Panc1 (cell line): ENCODE data around the gene MIPOL1. TPM values are rescaled to one million over a fixed set of nuclear protein-coding genes. Genes with fewer than 3 reads are reported as not detected.

Experiments
- ATAC-seq: fragments of 200-7000 bp; cut with Tn5 transposase; 2 replicates; pipeline ENCODE4 v1.9.1; 2020; ENCODE audit warnings: mild to moderate bottlenecking, moderate library complexity
- BruUV-seq: library from RNA; stranded (reverse); fragments of 400-500 nt; replicated peaks from 2 replicates; lab custom pipeline; 2021; lab: Mats Ljungman, UMichigan
- CTCF ChIA-PET: fragments of 300-600 bp; sonication (Branson Sonifier 250); formaldehyde crosslinking; loops from one replicate; lab custom pipeline; 2022; ENCODE audit warnings: antibody characterized with exemption; lab: Charles Lee
- POLR2A ChIA-PET: fragments of 300-600 bp; sonication (Branson Sonifier 250); formaldehyde crosslinking; loops from one replicate; lab custom pipeline; 2022; ENCODE audit warnings: antibody characterized with exemption; lab: Charles Lee
- DNase-seq: peaks from one replicate; pipeline ENCODE4 v3.0.0-alpha.2; 2010; ENCODE audit warnings: low read depth, low spot score
- H3K27ac ChIP-seq: 2 replicates; pipeline ENCODE4 v1.5.1; 2011; ENCODE audit warnings: mild to moderate bottlenecking, low read length, inconsistent platforms
- H3K27me3 ChIP-seq: fragments of 200-500 bp; sonication (Bioruptor generic); 2 replicates; pipeline ENCODE4 v1.6.0; 2014; ENCODE audit warnings: low read length, inconsistent platforms; ENCODE audit not compliant: control insufficient read depth, insufficient read depth
- H3K36me3 ChIP-seq: fragments of 200-500 bp; sonication (Bioruptor generic); 2 replicates; pipeline ENCODE4 v1.5.1; 2014; ENCODE audit warnings: inconsistent platforms, mild to moderate bottlenecking, low read length, moderate library complexity; ENCODE audit not compliant: control insufficient read depth, insufficient read depth
- H3K4me1 ChIP-seq: 2 replicates; pipeline ENCODE4 v1.5.1; 2011; ENCODE audit warnings: inconsistent platforms, mild to moderate bottlenecking, low read length, moderate library complexity; ENCODE audit not compliant: control insufficient read depth, insufficient read depth
- H3K4me3 ChIP-seq, 2 experiments: 2 replicates each; pipeline ENCODE4 v1.5.1; 2011 to 2012; ENCODE audit warnings: low read depth in 2 of 2, low read length in 2 of 2, mild to moderate bottlenecking in 2 of 2, inconsistent platforms in 1 of 2, moderate library complexity in 1 of 2
- H3K9me3 ChIP-seq: fragments of 200-500 bp; sonication (Bioruptor generic); 2 replicates; pipeline ENCODE4 v1.5.1; 2014; ENCODE audit warnings: low read depth, mild to moderate bottlenecking, inconsistent platforms, low read length, moderate library complexity; ENCODE audit not compliant: control insufficient read depth, insufficient read depth
- POLR2AphosphoS5 ChIP-seq: IDR thresholded peaks from 2 replicates; pipeline ENCODE4 v1.6.1; 2012; ENCODE audit warnings: mild to moderate bottlenecking, low read depth, low read length, moderate library complexity
- SIN3A ChIP-seq: IDR thresholded peaks from 2 replicates; pipeline ENCODE4 v1.6.1; 2012; ENCODE audit warnings: low read depth, mild to moderate bottlenecking, low read length, moderate library complexity, borderline replicate concordance; ENCODE audit not compliant: insufficient read depth
- TCF7L2 ChIP-seq: IDR thresholded peaks from 2 replicates; pipeline ENCODE4 v1.6.1; 2011; ENCODE audit warnings: mild to moderate bottlenecking, low read depth, low read length, inconsistent platforms
- in situ Hi-C: cut with HindIII; loops from 2 replicates; pipeline ENCODE4 v1.10.0; 2016; ENCODE audit warnings: low sequenced_read_pairs, low pct_unique_long_range_greater_than_20kb
- intact Hi-C: fragments of 100-400 bp; cut with micrococcal nuclease; formaldehyde crosslinking; loops from one replicate; pipeline ENCODE4 v1.10.0; 2022; ENCODE audit not compliant: unreplicated experiment
- total RNA-seq: library from RNA; stranded (reverse); gene quantifications from one replicate; pipeline ENCODE4 v1.2.1, GENCODE V29; 2021; ENCODE audit not compliant: unreplicated experiment
- TF ChIP-seq, protein P1 (sequence below): fragments of 450-650 bp; IDR thresholded peaks from 2 replicates; pipeline ENCODE4 v1.5.1; 2017; ENCODE audit warnings: mild to moderate bottlenecking
- TF ChIP-seq, protein P2 (sequence below), 2 experiments: IDR thresholded peaks; 2 replicates each; pipeline ENCODE4 v1.6.1; 2011 to 2012; ENCODE audit warnings: low read depth in 2 of 2, control low read depth in 1 of 2, low read length in 1 of 2, mild to moderate bottlenecking in 1 of 2, moderate library complexity in 1 of 2; ENCODE audit not compliant: insufficient read depth in 1 of 2

Gene MIPOL1
- total RNA-seq, 1 experiment from 2014 or later: 12.8 TPM

DNA sequence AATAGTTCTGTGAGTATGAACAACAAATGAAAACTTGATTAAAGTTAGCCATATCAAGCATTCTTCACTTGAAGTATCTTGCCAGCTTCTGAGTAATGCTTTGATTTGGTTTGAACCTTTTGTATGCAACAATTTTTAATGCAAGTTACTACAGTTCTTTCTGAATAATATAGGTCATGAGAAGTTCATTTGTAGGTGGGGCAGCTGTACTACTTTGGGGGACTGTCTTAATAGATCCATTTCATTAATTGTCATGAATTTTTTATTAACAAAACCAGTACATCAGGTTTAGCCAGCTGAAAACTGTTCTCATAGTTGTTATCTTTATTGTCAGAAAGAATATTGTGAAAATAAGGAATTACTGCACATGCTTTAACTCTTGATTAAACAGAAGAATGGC lies 254.6 kb downstream of the MIPOL1 start:
- DNase-seq (no peak), ATAC-seq (no peak)
- in situ Hi-C loops (no loop called here), intact Hi-C loops (no loop called here)
- no TSS peak for BruUV-seq
- CTCF ChIA-PET: no interaction called here
- H3K27ac ChIP-seq: no peak overlapping the region
- H3K4me3 ChIP-seq: no peak overlapping the region
- H3K27me3 ChIP-seq: no peaks in the 10 kb centered on the region
- H3K4me1 ChIP-seq: no peaks in the 10 kb centered on the region
- H3K9me3 ChIP-seq: no peaks in the 10 kb centered on the region
- no peak for TF ChIP-seq TCF7L2
- TF ChIP-seq POLR2AphosphoS5: no peak
- TF ChIP-seq, protein P1, sequence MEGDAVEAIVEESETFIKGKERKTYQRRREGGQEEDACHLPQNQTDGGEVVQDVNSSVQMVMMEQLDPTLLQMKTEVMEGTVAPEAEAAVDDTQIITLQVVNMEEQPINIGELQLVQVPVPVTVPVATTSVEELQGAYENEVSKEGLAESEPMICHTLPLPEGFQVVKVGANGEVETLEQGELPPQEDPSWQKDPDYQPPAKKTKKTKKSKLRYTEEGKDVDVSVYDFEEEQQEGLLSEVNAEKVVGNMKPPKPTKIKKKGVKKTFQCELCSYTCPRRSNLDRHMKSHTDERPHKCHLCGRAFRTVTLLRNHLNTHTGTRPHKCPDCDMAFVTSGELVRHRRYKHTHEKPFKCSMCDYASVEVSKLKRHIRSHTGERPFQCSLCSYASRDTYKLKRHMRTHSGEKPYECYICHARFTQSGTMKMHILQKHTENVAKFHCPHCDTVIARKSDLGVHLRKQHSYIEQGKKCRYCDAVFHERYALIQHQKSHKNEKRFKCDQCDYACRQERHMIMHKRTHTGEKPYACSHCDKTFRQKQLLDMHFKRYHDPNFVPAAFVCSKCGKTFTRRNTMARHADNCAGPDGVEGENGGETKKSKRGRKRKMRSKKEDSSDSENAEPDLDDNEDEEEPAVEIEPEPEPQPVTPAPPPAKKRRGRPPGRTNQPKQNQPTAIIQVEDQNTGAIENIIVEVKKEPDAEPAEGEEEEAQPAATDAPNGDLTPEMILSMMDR: no peak
- TF ChIP-seq SIN3A: no peak
- TF ChIP-seq, protein P2, sequence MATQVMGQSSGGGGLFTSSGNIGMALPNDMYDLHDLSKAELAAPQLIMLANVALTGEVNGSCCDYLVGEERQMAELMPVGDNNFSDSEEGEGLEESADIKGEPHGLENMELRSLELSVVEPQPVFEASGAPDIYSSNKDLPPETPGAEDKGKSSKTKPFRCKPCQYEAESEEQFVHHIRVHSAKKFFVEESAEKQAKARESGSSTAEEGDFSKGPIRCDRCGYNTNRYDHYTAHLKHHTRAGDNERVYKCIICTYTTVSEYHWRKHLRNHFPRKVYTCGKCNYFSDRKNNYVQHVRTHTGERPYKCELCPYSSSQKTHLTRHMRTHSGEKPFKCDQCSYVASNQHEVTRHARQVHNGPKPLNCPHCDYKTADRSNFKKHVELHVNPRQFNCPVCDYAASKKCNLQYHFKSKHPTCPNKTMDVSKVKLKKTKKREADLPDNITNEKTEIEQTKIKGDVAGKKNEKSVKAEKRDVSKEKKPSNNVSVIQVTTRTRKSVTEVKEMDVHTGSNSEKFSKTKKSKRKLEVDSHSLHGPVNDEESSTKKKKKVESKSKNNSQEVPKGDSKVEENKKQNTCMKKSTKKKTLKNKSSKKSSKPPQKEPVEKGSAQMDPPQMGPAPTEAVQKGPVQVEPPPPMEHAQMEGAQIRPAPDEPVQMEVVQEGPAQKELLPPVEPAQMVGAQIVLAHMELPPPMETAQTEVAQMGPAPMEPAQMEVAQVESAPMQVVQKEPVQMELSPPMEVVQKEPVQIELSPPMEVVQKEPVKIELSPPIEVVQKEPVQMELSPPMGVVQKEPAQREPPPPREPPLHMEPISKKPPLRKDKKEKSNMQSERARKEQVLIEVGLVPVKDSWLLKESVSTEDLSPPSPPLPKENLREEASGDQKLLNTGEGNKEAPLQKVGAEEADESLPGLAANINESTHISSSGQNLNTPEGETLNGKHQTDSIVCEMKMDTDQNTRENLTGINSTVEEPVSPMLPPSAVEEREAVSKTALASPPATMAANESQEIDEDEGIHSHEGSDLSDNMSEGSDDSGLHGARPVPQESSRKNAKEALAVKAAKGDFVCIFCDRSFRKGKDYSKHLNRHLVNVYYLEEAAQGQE (IDR thresholded peaks at IDR 0.05; ENCODE audit: insufficient read depth in 1 of 2, low read depth in 2 of 2, low read length in 1 of 2): no peak
- H3K36me3 ChIP-seq: no peaks in the 10 kb centered on the region; the same call in 1 of the 2 replicates
- POLR2A ChIA-PET: no interaction called here

DNA sequence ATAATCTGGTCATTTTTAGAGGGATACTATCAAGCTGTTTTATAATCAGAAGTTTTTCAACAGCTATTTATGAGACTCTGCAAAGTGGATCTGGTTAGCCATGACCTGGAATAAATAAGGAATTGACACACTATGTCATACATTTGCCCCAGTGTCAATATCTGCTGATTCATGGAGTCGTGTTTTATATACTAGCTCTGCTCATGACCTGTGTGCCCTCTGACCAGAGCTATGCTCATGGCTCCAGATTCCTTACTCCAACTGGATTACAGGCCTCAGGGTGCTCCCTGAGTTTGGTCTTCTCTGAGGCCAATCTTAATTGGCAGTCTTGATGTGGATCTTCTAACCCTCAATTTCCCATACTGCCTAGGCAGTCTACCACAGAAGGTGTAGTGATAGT lies 256.2 kb downstream of the MIPOL1 start:
- Histone ChIP-seq H3K4me3 (no peak overlapping the region), H3K27me3 (no peaks in the 10 kb centered on the region), H3K36me3 (no peaks in the 10 kb centered on the region; the same call in 1 of the 2 replicates), H3K9me3 (no peaks in the 10 kb centered on the region), H3K27ac (no peak overlapping the region), H3K4me1 (no peaks in the 10 kb centered on the region)
- no TSS peak for BruUV-seq
- no peak for ATAC-seq
- DNase-seq: no peak
- intact Hi-C loops: no loop called here
- in situ Hi-C loops: no loop called here
- ChIA-PET CTCF (no interaction called here), POLR2A (no interaction called here)
- TF ChIP-seq SIN3A (no peak), TCF7L2 (no peak), POLR2AphosphoS5 (no peak)
- TF ChIP-seq, protein P1: no peak
- TF ChIP-seq, protein P2 (IDR thresholded peaks at IDR 0.05; ENCODE audit: insufficient read depth in 1 of 2, low read depth in 2 of 2, low read length in 1 of 2): no peak
